T47D (cell line): ENCODE data around the gene ACOX3.

Source experiments
- DNase-seq, 2 experiments: peaks; one replicate each; pipeline versions ENCODE4 v3.0.0 to v3.0.0-alpha.2; 2011 to 2012; ENCODE audit warnings: low read depth in 1 of 2, low spot score in 1 of 2
- JUND ChIP-seq: IDR thresholded peaks from 2 replicates; pipeline ENCODE4 v1.6.1; 2012; ENCODE audit warnings: low read depth
- in situ Hi-C: cut with HindIII; loops from 2 replicates; pipeline ENCODE4 v1.10.0; 2016; ENCODE audit warnings: low sequenced_read_pairs, low pct_unique_long_range_greater_than_20kb

ACOX3 gene

GRCh38 chr4:8376361-8377102, 64.0 kb downstream of the ACOX3 start:
- TF ChIP-seq JUND = no peak
- in situ Hi-C loops = no loop called here
- DNase-seq = no peak

GRCh38 chr4:8374851-8375649, 65.5 kb downstream of the ACOX3 start:
- in situ Hi-C loops = no loop called here
- no peak for TF ChIP-seq JUND
- no peak for DNase-seq

GRCh38 chr4:8373973-8374545, 66.5 kb downstream of the ACOX3 start:
- DNase-seq = no peak
- TF ChIP-seq JUND = no peak
- in situ Hi-C loops = no loop called here

- TF ChIP-seq JUND = no peak
- in situ Hi-C loops = no loop called here
- no peak for DNase-seq
Observed at GRCh38 chr4:8373270-8373972, 67.1 kb downstream of the ACOX3 start.

GRCh38 chr4:8372506-8372905, 68.0 kb downstream of the ACOX3 start:
- no peak for DNase-seq
- in situ Hi-C loops = no loop called here
- TF ChIP-seq JUND = no peak

- in situ Hi-C loops = no loop called here
- DNase-seq = no peak
- no peak for TF ChIP-seq JUND
Observed at GRCh38 chr4:8371596-8371995, 68.9 kb downstream of the ACOX3 start.

GRCh38 chr4:8370835-8371595, 69.5 kb downstream of the ACOX3 start:
- DNase-seq = no peak
- in situ Hi-C loops = no loop called here
- no peak for TF ChIP-seq JUND

GRCh38 chr4:8370106-8370787, 70.3 kb downstream of the ACOX3 start:
- in situ Hi-C loops = no loop called here
- TF ChIP-seq JUND = no peak

GRCh38 chr4:8369426-8370105, 71.0 kb downstream of the ACOX3 start:
- in situ Hi-C loops = no loop called here
- TF ChIP-seq JUND = no peak
- DNase-seq = no peak

More at GRCh38 chr4:8370106-8370787, 70.3 kb downstream of the ACOX3 start:
- DNase-seq = no peak

- in situ Hi-C loops = no loop called here
- no peak for DNase-seq
- TF ChIP-seq JUND = no peak
Observed at GRCh38 chr4:8368998-8369397, 71.5 kb downstream of the ACOX3 start.

- in situ Hi-C loops = no loop called here
- no peak for DNase-seq
- no peak for TF ChIP-seq JUND
Observed at GRCh38 chr4:8368061-8368481, 72.5 kb downstream of the ACOX3 start.
